Skeletal muscle tissue (tissue), 4 donors: ENCODE measurements around the gene OR11H7. TPM values are rescaled to one million over a fixed set of nuclear protein-coding genes. Genes with fewer than 3 reads are reported as not detected.
"Not testable (repeated sequence)": the region's sequence is repeated elsewhere in the genome, so short reads cannot be mapped to it uniquely, and the experiment has no call there.

Experiments used
- H3K27ac ChIP-seq: one replicate; pipeline ENCODE4 v1.7.0; 2013; ENCODE audit warnings: mild to moderate bottlenecking, low read depth, low read length, inconsistent platforms
- H3K27me3 ChIP-seq, 3 donors: one replicate each; pipeline ENCODE4 v1.7.0; 2013; ENCODE audit warnings: low read length in 3 of 3; ENCODE audit not compliant: control insufficient read depth in 3 of 3, insufficient read depth in 3 of 3
- H3K36me3 ChIP-seq, 3 donors: one replicate each; pipeline ENCODE4 v1.7.0; 2013; ENCODE audit warnings: low read length in 3 of 3; ENCODE audit not compliant: control insufficient read depth in 3 of 3, insufficient read depth in 3 of 3
- H3K4me1 ChIP-seq, 3 donors: one replicate each; pipeline ENCODE4 v1.7.0; 2013; ENCODE audit warnings: low read length in 3 of 3, mild to moderate bottlenecking in 3 of 3; ENCODE audit not compliant: control insufficient read depth in 3 of 3, insufficient read depth in 3 of 3
- H3K4me3 ChIP-seq, 3 donors: one replicate each; pipeline ENCODE4 v1.7.0; 2013; ENCODE audit warnings: low read length in 3 of 3
- H3K9ac ChIP-seq, 3 donors: one replicate each; pipeline ENCODE4 v1.7.0; 2013; ENCODE audit warnings: low read length in 3 of 3, mild to moderate bottlenecking in 3 of 3, moderate library complexity in 2 of 3, low read depth in 1 of 3
- H3K9me3 ChIP-seq, 3 donors: one replicate each; pipeline ENCODE4 v1.7.0; 2013; ENCODE audit warnings: low read length in 3 of 3; ENCODE audit not compliant: control insufficient read depth in 3 of 3
- total RNA-seq: library from RNA; depleted of rRNA; stranded (reverse); fragments of >200 nt; gene quantifications from one replicate; pipeline ENCODE4 v1.2.3, GENCODE V29; 2014
- donor health status: Osteomylitis.

The OR11H7 gene
- total RNA-seq, 1 donor from 2014 or later, result not detected

- H3K27ac ChIP-seq, H3K27me3 ChIP-seq, H3K4me1 ChIP-seq, H3K36me3 ChIP-seq, H3K9ac ChIP-seq, H3K9me3 ChIP-seq, H3K4me3 ChIP-seq: not testable (repeated sequence)
These were observed 35.6 kb downstream of the OR11H7 start for GRCh38 chr14:20264361-20264760.

DNA sequence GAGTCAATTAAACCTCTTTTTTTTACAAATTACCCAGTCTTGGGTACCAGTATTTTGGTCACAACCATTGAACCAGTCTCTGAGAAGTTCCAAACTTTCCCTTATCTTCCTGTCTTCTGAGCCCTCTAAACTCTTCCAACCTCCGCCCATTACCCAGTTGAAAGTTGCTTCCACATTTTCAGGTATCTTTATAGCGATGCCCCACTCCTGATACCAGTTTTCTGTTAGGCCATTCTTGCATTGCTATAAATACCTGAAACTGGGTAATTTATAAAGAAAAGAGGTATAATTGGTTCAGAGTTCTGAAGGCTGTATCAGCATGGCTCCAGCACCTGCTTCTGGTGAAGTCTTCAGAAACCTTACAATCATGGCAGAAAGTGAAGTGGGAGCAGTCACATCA, 45.3 kb downstream of the OR11H7 start:
- H3K27ac ChIP-seq, result no peak overlapping the region
- H3K4me3 ChIP-seq, result no peak overlapping the region
- H3K27me3 ChIP-seq, result no peaks in the 10 kb centered on the region
- no peaks in the 10 kb centered on the region for H3K4me1 ChIP-seq
- H3K9ac ChIP-seq, result no peak overlapping the region
- H3K36me3 ChIP-seq, result peaks cover 0 to 6% (median 0%) of the 10 kb centered on the region in 3 donors
- H3K9me3 ChIP-seq, result no peaks in the 10 kb centered on the region

DNA sequence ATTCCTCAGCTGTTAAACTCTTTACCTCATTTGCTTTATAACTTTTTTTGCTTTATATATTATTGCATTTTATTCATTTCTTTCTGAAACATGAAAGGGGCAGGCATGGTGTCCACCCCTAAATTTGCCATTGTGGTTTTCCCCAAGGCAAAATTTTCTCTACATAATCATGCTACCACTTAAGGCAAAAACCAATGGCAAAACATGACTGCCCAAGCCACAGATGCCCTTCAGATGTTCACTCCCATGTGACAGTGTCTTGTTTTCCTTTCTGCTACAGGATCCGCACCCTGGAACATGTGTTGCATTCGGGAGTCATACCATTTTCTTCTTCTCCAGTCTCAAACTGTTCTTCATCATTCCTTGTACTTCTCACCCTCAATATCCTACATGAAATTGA, 48.6 kb downstream of the OR11H7 start:
- H3K36me3 ChIP-seq, result peaks cover 0 to 6% (median 0%) of the 10 kb centered on the region in 3 donors

GRCh38 chr14:20278414-20278813, 49.6 kb downstream of the OR11H7 start:
- H3K27me3 ChIP-seq, result no peaks in the 10 kb centered on the region
- H3K9ac ChIP-seq, result no peak overlapping the region
- H3K4me3 ChIP-seq, result no peak overlapping the region
- H3K27ac ChIP-seq, result no peak overlapping the region
- no peaks in the 10 kb centered on the region for H3K9me3 ChIP-seq
- H3K36me3 ChIP-seq, result peaks cover 0 to 6% (median 0%) of the 10 kb centered on the region in 3 donors
- no peaks in the 10 kb centered on the region for H3K4me1 ChIP-seq

More for the DNA sequence above, 48.6 kb downstream of the OR11H7 start:
- Histone ChIP-seq H3K27me3 (no peaks in the 10 kb centered on the region), H3K4me3 (no peak overlapping the region), H3K4me1 (no peaks in the 10 kb centered on the region), H3K9me3 (no peaks in the 10 kb centered on the region), H3K27ac (no peak overlapping the region), H3K9ac (no peak overlapping the region)

- not testable (repeated sequence) for H3K4me3 ChIP-seq, H3K9ac ChIP-seq, H3K27me3 ChIP-seq, H3K27ac ChIP-seq, H3K36me3 ChIP-seq, H3K4me1 ChIP-seq, H3K9me3 ChIP-seq
These were observed 51.5 kb downstream of the OR11H7 start for GRCh38 chr14:20280265-20280664.

Other genes starting within 250 kb of the OR11H7 start
- gene OR4Q2, start 226.8 kb upstream of the OR11H7 start, total RNA-seq, result not detected
- not detected for gene OR4K14, start 209.7 kb upstream of the OR11H7 start, total RNA-seq
- not detected for gene OR4K13, start 192.9 kb upstream of the OR11H7 start, total RNA-seq
- not detected for gene OR4L1, start 168.9 kb upstream of the OR11H7 start, total RNA-seq
- not detected for gene OR4K17, start 118.2 kb upstream of the OR11H7 start, total RNA-seq
- gene OR4N5, start 90.2 kb upstream of the OR11H7 start, total RNA-seq, result not detected
- gene OR11G2, start 38.1 kb upstream of the OR11H7 start, total RNA-seq, result not detected
- gene OR11H6, start 5.3 kb upstream of the OR11H7 start, total RNA-seq, result not detected
- gene OR11H4, start 10.3 kb downstream of the OR11H7 start, total RNA-seq, result not detected
- 16.7 TPM for gene TTC5, start 77.0 kb downstream of the OR11H7 start, total RNA-seq
- gene CCNB1IP1, start 104.3 kb downstream of the OR11H7 start, total RNA-seq, result 57.4 TPM
- 8.4 TPM for gene PARP2, start 114.7 kb downstream of the OR11H7 start, total RNA-seq
- gene TEP1, start 184.5 kb downstream of the OR11H7 start, total RNA-seq, result 10.4 TPM
- gene KLHL33, start 207.2 kb downstream of the OR11H7 start, total RNA-seq, result 2.1 TPM
- 26.6 TPM for gene OSGEP, start 225.8 kb downstream of the OR11H7 start, total RNA-seq
- gene APEX1, start 226.2 kb downstream of the OR11H7 start, total RNA-seq, result 64.2 TPM
- gene PIP4P1, start 232.5 kb downstream of the OR11H7 start, total RNA-seq, result 13.0 TPM
- 13.6 TPM for gene PNP, start 240.4 kb downstream of the OR11H7 start, total RNA-seq